HG02763 (cell line): Measurements from ENCODE around the gene DOCK11.
"Not testable (repeated sequence)": the region's sequence is repeated elsewhere in the genome, so short reads cannot be mapped to it uniquely, and the experiment has no call there.

Source experiments
- ATAC-seq: cut with Tn5 transposase; IDR thresholded peaks from one replicate; pipeline ENCODE4 v1.9.1; 2021; ENCODE audit warnings: mild to moderate bottlenecking, moderate library complexity; ENCODE audit not compliant: unreplicated experiment

The DOCK11 gene

GRCh38 chrX:118727686-118728339 is 232.2 kb downstream of the DOCK11 start:
- peak; percentile 9 for ATAC-seq

- no peak for ATAC-seq
Measured at GRCh38 chrX:118729042-118729652, 233.5 kb downstream of the DOCK11 start.

- ATAC-seq: no peak
Measured at GRCh38 chrX:118730500-118731247, 235.1 kb downstream of the DOCK11 start.

GRCh38 chrX:118732551-118732950 is 236.9 kb downstream of the DOCK11 start:
- ATAC-seq: not testable (repeated sequence)

GRCh38 chrX:118734909-118735308 is 239.3 kb downstream of the DOCK11 start:
- no peak for ATAC-seq
